ENCODE results near the gene HOXB5. TPM values are rescaled to one million over a fixed set of nuclear protein-coding genes. Genes with fewer than 3 reads are reported as not detected.

Gene HOXB5
- total and polyA plus RNA-seq, 4 donors, result 2.9 to 116 (median 56.0) TPM

- DNase-seq (ENCODE audit: low read depth in 4 of 6, low spot score in 6 of 6), result peak in 1 of 6 donors; percentile 42
- Histone ChIP-seq H3K27me3 (ENCODE audit: control insufficient read depth, insufficient read depth, low read length) (no peaks in the 10 kb centered on the region), H3K36me3 (ENCODE audit: control insufficient read depth, insufficient read depth, low read length) (peaks cover 24% of the 10 kb centered on the region), H3K9me3 (ENCODE audit: control insufficient read depth, insufficient read depth, low read length) (no peaks in the 10 kb centered on the region), H3K4me3 (ENCODE audit: low read depth, low read length) (peak overlapping the region; percentile 46), H3K27ac (ENCODE audit: low read depth, low read length) (peak overlapping the region; percentile 99), H3K4me1 (ENCODE audit: control insufficient read depth, insufficient read depth, low read length) (peaks cover 84% of the 10 kb centered on the region)
- 20% methylated on average over 1 of the region's 6 CpGs for WGBS (ENCODE audit: insufficient coverage)
These were observed 23.8 kb downstream of the HOXB5 start for GRCh38 chr17:48569674-48570324.

- Histone ChIP-seq H3K36me3 (ENCODE audit: control insufficient read depth, insufficient read depth, low read length) (peaks cover 29% of the 10 kb centered on the region), H3K9me3 (ENCODE audit: control insufficient read depth, insufficient read depth, low read length) (no peaks in the 10 kb centered on the region), H3K27ac (ENCODE audit: low read depth, low read length) (peak overlapping the region; percentile 99), H3K27me3 (ENCODE audit: control insufficient read depth, insufficient read depth, low read length) (no peaks in the 10 kb centered on the region), H3K4me3 (ENCODE audit: low read depth, low read length) (peak overlapping the region; percentile 46), H3K4me1 (ENCODE audit: control insufficient read depth, insufficient read depth, low read length) (peaks cover 83% of the 10 kb centered on the region)
- WGBS (ENCODE audit: insufficient coverage), result no CpG with 5 or more reads among the region's 3 CpGs
- no peak for DNase-seq (ENCODE audit: low read depth in 4 of 6, low spot score in 6 of 6)
These were observed 24.4 kb downstream of the HOXB5 start for GRCh38 chr17:48569240-48569582.

- H3K27ac ChIP-seq (ENCODE audit: low read depth, low read length), result peak overlapping the region; percentile 99
- no peaks in the 10 kb centered on the region for H3K9me3 ChIP-seq (ENCODE audit: control insufficient read depth, insufficient read depth, low read length)
- DNase-seq (ENCODE audit: low read depth in 4 of 6, low spot score in 6 of 6), result peak in 2 of 6 donors; percentile 44 to 95
- H3K36me3 ChIP-seq (ENCODE audit: control insufficient read depth, insufficient read depth, low read length), result peaks cover 30% of the 10 kb centered on the region
- peak overlapping the region; percentile 46 for H3K4me3 ChIP-seq (ENCODE audit: low read depth, low read length)
- H3K27me3 ChIP-seq (ENCODE audit: control insufficient read depth, insufficient read depth, low read length), result no peaks in the 10 kb centered on the region
- peaks cover 83% of the 10 kb centered on the region for H3K4me1 ChIP-seq (ENCODE audit: control insufficient read depth, insufficient read depth, low read length)
- WGBS (ENCODE audit: insufficient coverage), result 2% methylated on average over 10 of the region's 33 CpGs
These were observed 24.9 kb downstream of the HOXB5 start for GRCh38 chr17:48568499-48569239.

GRCh38 chr17:48567646-48568354, 25.8 kb downstream of the HOXB5 start:
- H3K27ac ChIP-seq (ENCODE audit: low read depth, low read length), result peak overlapping the region; percentile 99
- H3K4me1 ChIP-seq (ENCODE audit: control insufficient read depth, insufficient read depth, low read length), result peaks cover 83% of the 10 kb centered on the region
- H3K27me3 ChIP-seq (ENCODE audit: control insufficient read depth, insufficient read depth, low read length), result no peaks in the 10 kb centered on the region

GRCh38 chr17:48567209-48567608, 26.4 kb downstream of the HOXB5 start:
- H3K27me3 ChIP-seq (ENCODE audit: control insufficient read depth, insufficient read depth, low read length), result no peaks in the 10 kb centered on the region
- peaks cover 83% of the 10 kb centered on the region for H3K4me1 ChIP-seq (ENCODE audit: control insufficient read depth, insufficient read depth, low read length)
- WGBS (ENCODE audit: insufficient coverage), result 21% methylated on average over 6 of the region's 6 CpGs
- DNase-seq (ENCODE audit: low read depth in 4 of 6, low spot score in 6 of 6), result no peak
- H3K36me3 ChIP-seq (ENCODE audit: control insufficient read depth, insufficient read depth, low read length), result peaks cover 28% of the 10 kb centered on the region
- H3K9me3 ChIP-seq (ENCODE audit: control insufficient read depth, insufficient read depth, low read length), result no peaks in the 10 kb centered on the region
- H3K27ac ChIP-seq (ENCODE audit: low read depth, low read length), result peak overlapping the region; percentile 99
- peak overlapping the region; percentile 20 for H3K4me3 ChIP-seq (ENCODE audit: low read depth, low read length)

More at GRCh38 chr17:48567646-48568354, 25.8 kb downstream of the HOXB5 start:
- DNase-seq (ENCODE audit: low read depth in 4 of 6, low spot score in 6 of 6), result no peak
- WGBS (ENCODE audit: insufficient coverage), result 0% methylated on average over 1 of the region's 2 CpGs
- Histone ChIP-seq H3K4me3 (ENCODE audit: low read depth, low read length) (peak overlapping the region; percentile 46), H3K9me3 (ENCODE audit: control insufficient read depth, insufficient read depth, low read length) (no peaks in the 10 kb centered on the region), H3K36me3 (ENCODE audit: control insufficient read depth, insufficient read depth, low read length) (peaks cover 33% of the 10 kb centered on the region)

GRCh38 chr17:48566717-48567116, 26.9 kb downstream of the HOXB5 start:
- Histone ChIP-seq H3K27me3 (ENCODE audit: control insufficient read depth, insufficient read depth, low read length) (no peaks in the 10 kb centered on the region), H3K9me3 (ENCODE audit: control insufficient read depth, insufficient read depth, low read length) (no peaks in the 10 kb centered on the region), H3K4me1 (ENCODE audit: control insufficient read depth, insufficient read depth, low read length) (peaks cover 85% of the 10 kb centered on the region), H3K36me3 (ENCODE audit: control insufficient read depth, insufficient read depth, low read length) (peaks cover 27% of the 10 kb centered on the region), H3K27ac (ENCODE audit: low read depth, low read length) (peak overlapping the region; percentile 99), H3K4me3 (ENCODE audit: low read depth, low read length) (peak overlapping the region; percentile 20)
- DNase-seq (ENCODE audit: low read depth in 4 of 6, low spot score in 6 of 6), result no peak
- WGBS (ENCODE audit: insufficient coverage), result no CpG with 5 or more reads among the region's 2 CpGs

- WGBS (ENCODE audit: insufficient coverage), result 16% methylated on average over 2 of the region's 4 CpGs
- DNase-seq (ENCODE audit: low read depth in 4 of 6, low spot score in 6 of 6), result peak in 1 of 6 donors; percentile 86
- Histone ChIP-seq H3K27me3 (ENCODE audit: control insufficient read depth, insufficient read depth, low read length) (no peaks in the 10 kb centered on the region), H3K9me3 (ENCODE audit: control insufficient read depth, insufficient read depth, low read length) (no peaks in the 10 kb centered on the region), H3K27ac (ENCODE audit: low read depth, low read length) (peak overlapping the region; percentile 99), H3K4me3 (ENCODE audit: low read depth, low read length) (peak overlapping the region; percentile 20), H3K4me1 (ENCODE audit: control insufficient read depth, insufficient read depth, low read length) (peaks cover 85% of the 10 kb centered on the region), H3K36me3 (ENCODE audit: control insufficient read depth, insufficient read depth, low read length) (peaks cover 25% of the 10 kb centered on the region)
These were observed 27.5 kb downstream of the HOXB5 start for GRCh38 chr17:48565925-48566710.

GRCh38 chr17:48565022-48565554, 28.5 kb downstream of the HOXB5 start:
- Histone ChIP-seq H3K27me3 (ENCODE audit: control insufficient read depth, insufficient read depth, low read length) (no peaks in the 10 kb centered on the region), H3K9me3 (ENCODE audit: control insufficient read depth, insufficient read depth, low read length) (no peaks in the 10 kb centered on the region), H3K4me1 (ENCODE audit: control insufficient read depth, insufficient read depth, low read length) (peaks cover 85% of the 10 kb centered on the region), H3K27ac (ENCODE audit: low read depth, low read length) (peak overlapping the region; percentile 99), H3K4me3 (ENCODE audit: low read depth, low read length) (peak overlapping the region; percentile 48), H3K36me3 (ENCODE audit: control insufficient read depth, insufficient read depth, low read length) (peaks cover 26% of the 10 kb centered on the region)
- DNase-seq (ENCODE audit: low read depth in 4 of 6, low spot score in 6 of 6), result no peak
- whole genome bisulfite sequencing (ENCODE audit: insufficient coverage), result no CpG with 5 or more reads among the region's 2 CpGs

Measured in spinal cord (tissue), 10 donors.